H1 (cell line): ENCODE measurements around the gene CTU1. TPM values are rescaled to one million over a fixed set of nuclear protein-coding genes. Genes with fewer than 3 reads are reported as not detected.

Experiments used
- CTCF ChIA-PET: fragments of 300-600 bp; sonication (Branson Sonifier 250); formaldehyde crosslinking; loops from one replicate; lab custom pipeline; 2021; ENCODE audit not compliant: partially characterized antibody; lab: Charles Lee
- POLR2A ChIA-PET: fragments of 300-600 bp; sonication (Branson Sonifier 250); formaldehyde crosslinking; loops from one replicate; lab custom pipeline; 2021; ENCODE audit warnings: inconsistent platforms; ENCODE audit not compliant: partially characterized antibody; lab: Charles Lee
- DNase-seq, 2 experiments: peaks; one replicate each; pipeline versions ENCODE4 v3.0.0 to v3.0.0-alpha.2; 2010 to 2022; ENCODE audit warnings: low spot score in 2 of 2, low read depth in 1 of 2, mixed read lengths in 1 of 2
- FAIRE-seq: peaks from 2 replicates; lab custom pipeline; 2011; peaks lifted over from hg19 to GRCh38; lab: Jason Lieb, UNC
- H2AFZ ChIP-seq: 2 replicates; pipeline ENCODE4 v1.8.1; 2012; ENCODE audit warnings: low read length, inconsistent platforms
- H2AK5ac ChIP-seq: 2 replicates; pipeline ENCODE4 v1.6.1; 2013; ENCODE audit warnings: low read depth, low read length
- H2BK120ac ChIP-seq: replicated peaks from 2 replicates; pipeline ENCODE3; 2013; ENCODE audit warnings: low read depth, low read length, inconsistent platforms
- H2BK12ac ChIP-seq: 2 replicates; pipeline ENCODE4 v1.6.1; 2013; ENCODE audit warnings: low read depth, low read length
- H2BK15ac ChIP-seq: 2 replicates; pipeline ENCODE4 v1.6.1; 2013; ENCODE audit warnings: low read length
- H2BK20ac ChIP-seq: 2 replicates; pipeline ENCODE4 v1.6.1; 2013; ENCODE audit warnings: low read length
- H2BK5ac ChIP-seq: 2 replicates; pipeline ENCODE4 v1.6.1; 2013; ENCODE audit warnings: low read depth, low read length
- H3K14ac ChIP-seq: 2 replicates; pipeline ENCODE4 v1.6.1; 2013; ENCODE audit warnings: inconsistent platforms; ENCODE audit not compliant: insufficient read length
- H3K18ac ChIP-seq: 2 replicates; pipeline ENCODE4 v1.6.1; 2013; ENCODE audit warnings: low read length; ENCODE audit errors: extremely low read depth
- H3K23ac ChIP-seq: 2 replicates; pipeline ENCODE4 v1.6.1; 2013; ENCODE audit warnings: inconsistent platforms; ENCODE audit not compliant: insufficient read length
- H3K23me2 ChIP-seq: 2 replicates; pipeline ENCODE4 v1.6.1; 2013; ENCODE audit warnings: low read depth, low read length
- H3K27ac ChIP-seq: 2 replicates; pipeline ENCODE4 v1.6.1; 2011; ENCODE audit warnings: low read depth, low read length, inconsistent platforms
- H3K27me3 ChIP-seq, 4 experiments: replicated peaks in 1 of 4; 1 replicate in 1 of 4; 2 replicates in 3 of 4; pipeline versions ENCODE4 v1.6.1 to v1.8.1; 2011 to 2013; ENCODE audit warnings: low read length in 3 of 4, mild to moderate bottlenecking in 3 of 4, inconsistent platforms in 2 of 4, mixed read lengths in 2 of 4, moderate library complexity in 1 of 4; ENCODE audit not compliant: control insufficient read depth in 3 of 4, insufficient read depth in 3 of 4; ENCODE audit errors: extremely low read depth in 1 of 4
- H3K36me3 ChIP-seq, 4 experiments: 2 replicates each; pipeline versions ENCODE4 v1.6.1 to v1.8.1; 2011 to 2013; ENCODE audit warnings: mild to moderate bottlenecking in 4 of 4, low read length in 3 of 4, moderate library complexity in 2 of 4, control low read depth in 1 of 4, inconsistent platforms in 1 of 4; ENCODE audit not compliant: insufficient read depth in 4 of 4, control insufficient read depth in 2 of 4
- H3K4ac ChIP-seq: replicated peaks from 2 replicates; pipeline ENCODE3; 2013; ENCODE audit warnings: low read length, low read depth, mixed read lengths, inconsistent platforms; ENCODE audit not compliant: insufficient read length
- H3K4me1 ChIP-seq, 4 experiments: replicated peaks in 1 of 4; 1 replicate in 1 of 4; 2 replicates in 3 of 4; pipeline versions ENCODE4 v1.6.1 to v1.8.1; 2011 to 2013; ENCODE audit warnings: low read length in 3 of 4, inconsistent platforms in 2 of 4, mixed read lengths in 1 of 4; ENCODE audit not compliant: insufficient read depth in 4 of 4, control insufficient read depth in 3 of 4
- H3K4me2 ChIP-seq, 2 experiments: 2 replicates each; pipeline versions ENCODE4 v1.6.1 to v1.8.1; 2011 to 2013; ENCODE audit warnings: low read depth in 2 of 2, low read length in 2 of 2, control low read depth in 1 of 2, inconsistent platforms in 1 of 2, mild to moderate bottlenecking in 1 of 2; ENCODE audit not compliant: insufficient read depth in 1 of 2
- H3K4me3 ChIP-seq, 4 experiments: fragments of 200-600, 300-600 bp in 1 of 4; sonication (generic), shearing (Covaris generic), sonication (Bioruptor Twin) in 1 of 4; 2 replicates each; pipeline versions ENCODE4 v1.5.1 to v1.8.1; 2011 to 2016; ENCODE audit warnings: low read length in 4 of 4, low read depth in 3 of 4, control low read depth in 2 of 4, inconsistent platforms in 2 of 4, mild to moderate bottlenecking in 2 of 4, mixed read lengths in 1 of 4, moderate library complexity in 1 of 4; ENCODE audit not compliant: insufficient read depth in 2 of 4; ENCODE audit errors: extremely low read depth in 1 of 4
- H3K56ac ChIP-seq: replicated peaks from 2 replicates; pipeline ENCODE3; 2013; ENCODE audit warnings: low read depth, mild to moderate bottlenecking, mixed read lengths, low read length, inconsistent platforms; ENCODE audit not compliant: insufficient read length
- H3K79me1 ChIP-seq: 2 replicates; pipeline ENCODE4 v1.6.1; 2013; ENCODE audit warnings: low read depth, low read length, control low read depth
- H3K79me2 ChIP-seq, 2 experiments: 2 replicates each; pipeline versions ENCODE4 v1.6.1 to v1.8.1; 2012 to 2013; ENCODE audit warnings: low read length in 2 of 2, mild to moderate bottlenecking in 2 of 2, inconsistent platforms in 1 of 2; ENCODE audit not compliant: insufficient read depth in 2 of 2, control insufficient read depth in 1 of 2
- H3K9ac ChIP-seq, 4 experiments: replicated peaks in 1 of 4; 1 replicate in 1 of 4; 2 replicates in 3 of 4; pipeline versions ENCODE4 v1.6.1 to v1.8.1; 2011 to 2013; ENCODE audit warnings: low read depth in 3 of 4, low read length in 3 of 4, control low read depth in 2 of 4, mild to moderate bottlenecking in 2 of 4, moderate library complexity in 2 of 4, inconsistent platforms in 1 of 4; ENCODE audit errors: extremely low read depth in 1 of 4
- H3K9me3 ChIP-seq, 2 experiments: 2 replicates each; pipeline versions ENCODE4 v1.6.1 to v1.8.1; 2012 to 2013; ENCODE audit warnings: mild to moderate bottlenecking in 2 of 2, moderate library complexity in 2 of 2, control low read depth in 1 of 2, inconsistent platforms in 1 of 2, low read depth in 1 of 2, low read length in 1 of 2, mixed read lengths in 1 of 2; ENCODE audit not compliant: insufficient read depth in 2 of 2
- H4K20me1 ChIP-seq, 2 experiments: replicated peaks in 1 of 2; 2 replicates each; pipeline versions ENCODE3 to v1.8.1; 2011 to 2013; ENCODE audit warnings: inconsistent platforms in 2 of 2, low read length in 2 of 2, mild to moderate bottlenecking in 1 of 2; ENCODE audit not compliant: insufficient read depth in 2 of 2, control insufficient read depth in 1 of 2
- H4K5ac ChIP-seq: 2 replicates; pipeline ENCODE4 v1.6.1; 2013; ENCODE audit warnings: low read length, low read depth, mixed read lengths, inconsistent platforms; ENCODE audit not compliant: insufficient read length
- H4K8ac ChIP-seq: 2 replicates; pipeline ENCODE4 v1.8.0; 2013; ENCODE audit warnings: mild to moderate bottlenecking, moderate library complexity, low read length, inconsistent platforms; ENCODE audit not compliant: insufficient read depth; ENCODE audit errors: extremely low read depth
- H4K91ac ChIP-seq: replicated peaks from 2 replicates; pipeline ENCODE3; 2013; ENCODE audit warnings: low read length, mixed read lengths, inconsistent platforms; ENCODE audit not compliant: insufficient read length
- CTBP2 ChIP-seq: IDR thresholded peaks from 2 replicates; pipeline ENCODE4 v1.7.0; 2011; ENCODE audit warnings: borderline replicate concordance, mild to moderate bottlenecking, moderate library complexity, mixed read lengths, low read length; ENCODE audit not compliant: insufficient read depth, insufficient read length
- JUN ChIP-seq: IDR thresholded peaks from 2 replicates; pipeline ENCODE4 v1.6.1; 2011; ENCODE audit warnings: low read depth, mild to moderate bottlenecking, improper control_type of control experiment, low read length
- JUND ChIP-seq: IDR thresholded peaks from 2 replicates; pipeline ENCODE4 v1.6.1; 2011; ENCODE audit warnings: mild to moderate bottlenecking, improper control_type of control experiment, low read length
- NANOG ChIP-seq: IDR thresholded peaks from 2 replicates; pipeline ENCODE4 v1.6.1; 2011; ENCODE audit warnings: low read length, low read depth, mild to moderate bottlenecking, inconsistent platforms; ENCODE audit not compliant: insufficient read depth, poor library complexity, severe bottlenecking
- SP4 ChIP-seq: IDR thresholded peaks from 2 replicates; pipeline ENCODE4 v1.6.1; 2012; ENCODE audit warnings: low read length, inconsistent platforms
- TBP ChIP-seq: IDR thresholded peaks from 2 replicates; pipeline ENCODE4 v1.6.1; 2011; ENCODE audit warnings: low read depth, low read length, improper control_type of control experiment
- WGBS, 2 experiments: shearing (Covaris generic) in 1 of 2; methylation state at CpG; one replicate each; pipeline versions ENCODE4 v1.1.6 to v1.1.7; 2013 to 2015; ENCODE audit warnings: low lambda C conversion rate in 2 of 2, mixed read lengths in 2 of 2, inconsistent platforms in 1 of 2, low coverage in 1 of 2, missing lambda C conversion rate in 1 of 2; ENCODE audit not compliant: insufficient replicate concordance in 2 of 2, insufficient coverage in 1 of 2, insufficient read length in 1 of 2; ENCODE audit errors: extremely low coverage in 1 of 2, missing lambda C conversion rate in 1 of 2; 5-methylcytosine and 5-hydroxymethylcytosine counted together
- polyA plus RNA-seq, 7 experiments: library from polyadenylated mRNA; depleted of rRNA in 3 of 7; stranded (reverse) in 5 of 7; unstranded in 2 of 7; fragments of >200 nt in 5 of 7; fragments of 200-250 nt in 2 of 7; gene quantifications; 1 replicate in 5 of 7; 2 replicates in 1 of 7; 4 replicates in 1 of 7; pipeline versions ENCODE4 v1.2.1 to v1.2.3, GENCODE V29; 2011 to 2013; ENCODE audit warnings: missing spikeins in 2 of 7, mixed read lengths in 2 of 7
- total RNA-seq: library from RNA; stranded (reverse); fragmentation: NEBNext Ultra II Directional; extraction: Animal tissue kit (Norgen Biotek cat#: 25700); gene quantifications from 2 replicates; pipeline ENCODE4 v1.2.1, GENCODE V29; 2021
- TF ChIP-seq, protein P1 (sequence below): IDR thresholded peaks from 2 replicates; pipeline ENCODE4 v1.6.1; 2011; ENCODE audit warnings: low read length, improper control_type of control experiment
- TF ChIP-seq, protein P2 (sequence below): IDR thresholded peaks from 2 replicates; pipeline ENCODE4 v1.6.1; 2012; ENCODE audit warnings: inconsistent platforms
- TF ChIP-seq, protein P3 (sequence below), 3 experiments: IDR thresholded peaks; 1 replicate in 2 of 3; 2 replicates in 1 of 3; pipeline versions ENCODE4 v1.5.1 to v1.6.1; 2011; ENCODE audit warnings: low read length in 3 of 3, mild to moderate bottlenecking in 3 of 3, inconsistent platforms in 2 of 3, low read depth in 1 of 3, moderate library complexity in 1 of 3; ENCODE audit not compliant: insufficient read depth in 1 of 3; ENCODE audit errors: control extremely low read depth in 1 of 3

CTU1 gene
- total and polyA plus RNA-seq, 2 of the 8 experiments (the other 6 are each of a cell fraction or from before 2014, with no cell fraction given): 4.6 to 7.2 TPM

GRCh38 chr19:51140441-51140840 is 32.2 kb upstream of the CTU1 start:
- no peaks in the 10 kb centered on the region for H3K79me2 ChIP-seq
- FAIRE-seq (peak; percentile 90), DNase-seq (peak in 1 of 2 experiments; percentile 57)
- no peaks in the 10 kb centered on the region for H3K9me3 ChIP-seq
- H3K4me3 ChIP-seq: peak overlapping the region in 2 of 4 experiments; percentile 1 to 42; a peak in 5 of 8 replicates
- no peaks in the 10 kb centered on the region for H3K23me2 ChIP-seq
- H2AFZ ChIP-seq: peak overlapping the region; percentile 85
- H2BK120ac ChIP-seq: no peak overlapping the region
- H2AK5ac ChIP-seq: no peak overlapping the region
- no peaks in the 10 kb centered on the region for H3K36me3 ChIP-seq
- H3K56ac ChIP-seq: no peak overlapping the region
- WGBS, 2 experiments: 10% methylated on average over 6 of the region's 6 CpGs; no CpG with 5 or more reads in 1 of the 2 experiments
- CTCF ChIA-PET: interaction anchor here (1.0 to 4.0 kb wide), 3 partner anchors 17 to 298 kb away, joined by 3 to 21 read pairs (median 3); no protein-coding TSS in a partner anchor
- no peaks in the 10 kb centered on the region for H4K20me1 ChIP-seq
- H2BK12ac ChIP-seq: no peak overlapping the region
- no peak overlapping the region for H4K5ac ChIP-seq
- H4K8ac ChIP-seq: no peak overlapping the region
- no peak overlapping the region for H3K4ac ChIP-seq
- no peak overlapping the region for H3K27ac ChIP-seq
- H3K23ac ChIP-seq: no peak overlapping the region
- peaks cover 6 to 14% (median 8%) of the 10 kb centered on the region in 4 experiments; a peak in 5 of 7 replicates for H3K4me1 ChIP-seq
- no peaks in the 10 kb centered on the region for H3K27me3 ChIP-seq
- no peak overlapping the region for H4K91ac ChIP-seq
- H3K9ac ChIP-seq: 0 out of 7 replicates have a peak overlapping the region, but pooled peaks of 1 of the 4 experiments have one; percentile 28
- no peak overlapping the region for H3K14ac ChIP-seq
- H2BK15ac ChIP-seq: no peak overlapping the region
- H3K79me1 ChIP-seq: no peaks in the 10 kb centered on the region
- H3K4me2 ChIP-seq: peak overlapping the region; percentile 52 to 61
- no peak overlapping the region for H3K18ac ChIP-seq
- 0 out of 2 replicates have a peak overlapping the region, but pooled peaks have one; percentile 1 for H2BK5ac ChIP-seq
- POLR2A ChIA-PET: interaction anchor here (1.1 kb wide), 1 partner anchor 8 kb away, joined by 3 read pairs; no protein-coding TSS in a partner anchor
- H2BK20ac ChIP-seq: no peak overlapping the region
- TF ChIP-seq JUND (no peak), TBP (no peak), SP4 (no peak), CTBP2 (no peak), NANOG (no peak), JUN (no peak)
- TF ChIP-seq, protein P1, sequence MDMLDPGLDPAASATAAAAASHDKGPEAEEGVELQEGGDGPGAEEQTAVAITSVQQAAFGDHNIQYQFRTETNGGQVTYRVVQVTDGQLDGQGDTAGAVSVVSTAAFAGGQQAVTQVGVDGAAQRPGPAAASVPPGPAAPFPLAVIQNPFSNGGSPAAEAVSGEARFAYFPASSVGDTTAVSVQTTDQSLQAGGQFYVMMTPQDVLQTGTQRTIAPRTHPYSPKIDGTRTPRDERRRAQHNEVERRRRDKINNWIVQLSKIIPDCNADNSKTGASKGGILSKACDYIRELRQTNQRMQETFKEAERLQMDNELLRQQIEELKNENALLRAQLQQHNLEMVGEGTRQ: no peak
- TF ChIP-seq, protein P2, sequence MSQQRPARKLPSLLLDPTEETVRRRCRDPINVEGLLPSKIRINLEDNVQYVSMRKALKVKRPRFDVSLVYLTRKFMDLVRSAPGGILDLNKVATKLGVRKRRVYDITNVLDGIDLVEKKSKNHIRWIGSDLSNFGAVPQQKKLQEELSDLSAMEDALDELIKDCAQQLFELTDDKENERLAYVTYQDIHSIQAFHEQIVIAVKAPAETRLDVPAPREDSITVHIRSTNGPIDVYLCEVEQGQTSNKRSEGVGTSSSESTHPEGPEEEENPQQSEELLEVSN: no peak
- TF ChIP-seq, protein P3, sequence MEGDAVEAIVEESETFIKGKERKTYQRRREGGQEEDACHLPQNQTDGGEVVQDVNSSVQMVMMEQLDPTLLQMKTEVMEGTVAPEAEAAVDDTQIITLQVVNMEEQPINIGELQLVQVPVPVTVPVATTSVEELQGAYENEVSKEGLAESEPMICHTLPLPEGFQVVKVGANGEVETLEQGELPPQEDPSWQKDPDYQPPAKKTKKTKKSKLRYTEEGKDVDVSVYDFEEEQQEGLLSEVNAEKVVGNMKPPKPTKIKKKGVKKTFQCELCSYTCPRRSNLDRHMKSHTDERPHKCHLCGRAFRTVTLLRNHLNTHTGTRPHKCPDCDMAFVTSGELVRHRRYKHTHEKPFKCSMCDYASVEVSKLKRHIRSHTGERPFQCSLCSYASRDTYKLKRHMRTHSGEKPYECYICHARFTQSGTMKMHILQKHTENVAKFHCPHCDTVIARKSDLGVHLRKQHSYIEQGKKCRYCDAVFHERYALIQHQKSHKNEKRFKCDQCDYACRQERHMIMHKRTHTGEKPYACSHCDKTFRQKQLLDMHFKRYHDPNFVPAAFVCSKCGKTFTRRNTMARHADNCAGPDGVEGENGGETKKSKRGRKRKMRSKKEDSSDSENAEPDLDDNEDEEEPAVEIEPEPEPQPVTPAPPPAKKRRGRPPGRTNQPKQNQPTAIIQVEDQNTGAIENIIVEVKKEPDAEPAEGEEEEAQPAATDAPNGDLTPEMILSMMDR (IDR thresholded peaks at IDR 0.05; ENCODE audit: control extremely low read depth in 1 of 3, insufficient read depth in 1 of 3, low read depth in 1 of 3, low read length in 3 of 3): no peak
